Hepatocyte (in vitro differentiated cells): ENCODE results near the gene CALHM1.

Experiments
- EZH2phosphoT487 ChIP-seq: fragments of 200-600 bp; sonication (generic); IDR thresholded peaks from one replicate; pipeline ENCODE4 v1.6.1; 2018; ENCODE audit warnings: antibody characterized with exemption, mild to moderate bottlenecking, low read depth, moderate library complexity; ENCODE audit not compliant: unreplicated experiment, severe bottlenecking
- TF ChIP-seq, protein P1 (sequence below): fragments of 200-600 bp; sonication (generic); IDR thresholded peaks from 2 replicates; pipeline ENCODE4 v1.5.1; 2016; ENCODE audit warnings: antibody characterized with exemption, mild to moderate bottlenecking; ENCODE audit not compliant: poor library complexity

DNA sequence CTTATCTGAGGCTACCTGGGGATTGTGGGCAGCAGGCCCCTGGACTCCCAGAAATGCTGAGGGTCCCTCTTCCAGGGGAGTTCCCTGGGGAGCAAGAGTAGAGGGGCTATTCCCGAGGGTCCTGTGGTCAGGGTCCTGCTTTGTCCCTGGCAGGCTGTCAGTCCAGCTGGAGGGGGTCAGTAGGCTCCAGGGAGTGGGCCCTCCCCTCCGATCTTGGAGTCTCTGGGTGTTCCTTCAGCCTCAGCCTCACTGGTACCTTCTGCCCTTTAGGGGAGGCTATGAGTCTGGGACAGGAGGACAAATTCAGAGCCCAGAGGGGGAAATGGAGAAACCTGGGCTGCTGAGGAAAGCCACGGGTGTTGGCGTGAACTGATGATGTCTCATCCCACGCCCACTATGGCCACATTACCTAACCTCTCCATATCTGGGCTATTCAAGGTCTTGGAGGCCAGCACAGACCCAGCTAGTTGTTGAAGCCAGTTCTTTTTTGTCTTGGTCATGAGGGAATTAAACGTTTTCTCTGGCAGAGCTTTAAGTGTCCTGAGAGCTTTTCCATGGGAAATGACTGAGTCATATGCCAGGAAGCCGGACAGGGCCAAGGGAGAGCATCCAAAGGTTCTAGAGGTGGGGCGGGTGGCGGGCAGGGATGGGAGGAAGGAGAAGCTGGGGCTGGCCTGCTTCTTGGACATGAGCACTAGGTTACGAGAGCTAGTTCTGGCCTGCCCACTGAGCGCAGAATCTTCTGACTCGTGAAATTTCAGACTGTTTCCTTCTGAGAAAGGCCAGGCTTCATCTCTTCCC is 12.7 kb downstream of the CALHM1 start:
- TF ChIP-seq, protein P1, sequence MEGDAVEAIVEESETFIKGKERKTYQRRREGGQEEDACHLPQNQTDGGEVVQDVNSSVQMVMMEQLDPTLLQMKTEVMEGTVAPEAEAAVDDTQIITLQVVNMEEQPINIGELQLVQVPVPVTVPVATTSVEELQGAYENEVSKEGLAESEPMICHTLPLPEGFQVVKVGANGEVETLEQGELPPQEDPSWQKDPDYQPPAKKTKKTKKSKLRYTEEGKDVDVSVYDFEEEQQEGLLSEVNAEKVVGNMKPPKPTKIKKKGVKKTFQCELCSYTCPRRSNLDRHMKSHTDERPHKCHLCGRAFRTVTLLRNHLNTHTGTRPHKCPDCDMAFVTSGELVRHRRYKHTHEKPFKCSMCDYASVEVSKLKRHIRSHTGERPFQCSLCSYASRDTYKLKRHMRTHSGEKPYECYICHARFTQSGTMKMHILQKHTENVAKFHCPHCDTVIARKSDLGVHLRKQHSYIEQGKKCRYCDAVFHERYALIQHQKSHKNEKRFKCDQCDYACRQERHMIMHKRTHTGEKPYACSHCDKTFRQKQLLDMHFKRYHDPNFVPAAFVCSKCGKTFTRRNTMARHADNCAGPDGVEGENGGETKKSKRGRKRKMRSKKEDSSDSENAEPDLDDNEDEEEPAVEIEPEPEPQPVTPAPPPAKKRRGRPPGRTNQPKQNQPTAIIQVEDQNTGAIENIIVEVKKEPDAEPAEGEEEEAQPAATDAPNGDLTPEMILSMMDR: no peak
- TF ChIP-seq EZH2phosphoT487: no peak
